CD4-positive, alpha-beta T cell (primary cell): Measurements from ENCODE around the gene ADAMTS18. TPM values are rescaled to one million over a fixed set of nuclear protein-coding genes. Genes with fewer than 3 reads are reported as not detected.

ENCODE experiments used
- ATAC-seq: fragments of 200-7000 bp; cut with Tn5 transposase; one replicate; pipeline ENCODE4 v1.10.0; 2022; ENCODE audit warnings: mild to moderate bottlenecking; ENCODE audit not compliant: poor library complexity
- CTCF ChIA-PET: fragments of 350-600 bp; sonication (Branson Sonifier 250); formaldehyde crosslinking; loops from one replicate; lab custom pipeline; 2021; ENCODE audit warnings: antibody characterized with exemption, inconsistent platforms; lab: Charles Lee
- POLR2A ChIA-PET: fragments of 350-600 bp; sonication (Branson Sonifier 250); formaldehyde crosslinking; loops from one replicate; lab custom pipeline; 2021; ENCODE audit warnings: antibody characterized with exemption, inconsistent platforms; lab: Charles Lee
- DNase-seq, 14 experiments: peaks; one replicate each; pipeline ENCODE4 v3.0.0-alpha.2; 2013 to 2020; ENCODE audit warnings: mixed read lengths in 2 of 14
- H3K27ac ChIP-seq, 2 donors: one replicate each; pipeline versions ENCODE4 v1.5.1 to v1.7.0; 2013; ENCODE audit warnings: low read length in 2 of 2, low read depth in 1 of 2, mild to moderate bottlenecking in 1 of 2
- H3K27me3 ChIP-seq, 2 experiments: 1 replicate in 1 of 2; 2 replicates in 1 of 2; pipeline versions ENCODE4 v1.6.1 to v1.7.0; 2013; ENCODE audit warnings: low read length in 2 of 2, control low read depth in 1 of 2, mild to moderate bottlenecking in 1 of 2, moderate library complexity in 1 of 2; ENCODE audit not compliant: insufficient read depth in 2 of 2, control insufficient read depth in 1 of 2
- H3K36me3 ChIP-seq: one replicate; pipeline ENCODE4 v1.6.1; 2013; ENCODE audit warnings: low read length, control low read depth; ENCODE audit not compliant: insufficient read depth
- H3K4me1 ChIP-seq: one replicate; pipeline ENCODE4 v1.6.1; 2013; ENCODE audit warnings: low read length, control low read depth; ENCODE audit not compliant: insufficient read depth
- H3K4me3 ChIP-seq: one replicate; pipeline ENCODE4 v1.5.1; 2013; ENCODE audit warnings: mild to moderate bottlenecking, low read length, moderate library complexity
- H3K9me3 ChIP-seq, 2 experiments: 1 replicate in 1 of 2; 2 replicates in 1 of 2; pipeline versions ENCODE4 v1.6.1 to v1.7.0; 2013; ENCODE audit warnings: low read length in 2 of 2, mild to moderate bottlenecking in 2 of 2, control low read depth in 1 of 2, moderate library complexity in 1 of 2; ENCODE audit not compliant: control insufficient read depth in 1 of 2, insufficient read depth in 1 of 2
- H3K27ac Mint-ChIP-seq: one replicate; pipeline ENCODE4 v1.8.0; 2020; ENCODE audit warnings: mixed read lengths
- H3K27me3 Mint-ChIP-seq: one replicate; pipeline ENCODE4 v1.8.0; 2021; ENCODE audit warnings: mixed read lengths
- H3K36me3 Mint-ChIP-seq: one replicate; pipeline ENCODE4 v1.8.0; 2021; ENCODE audit warnings: low read depth, mixed read lengths
- H3K4me1 Mint-ChIP-seq: one replicate; pipeline ENCODE4 v1.8.0; 2021; ENCODE audit warnings: low read depth, mixed read lengths
- H3K4me3 Mint-ChIP-seq: one replicate; pipeline ENCODE4 v1.8.0; 2020; ENCODE audit warnings: mild to moderate bottlenecking, mixed read lengths
- H3K9me3 Mint-ChIP-seq: one replicate; pipeline ENCODE4 v1.8.0; 2020; ENCODE audit warnings: mixed read lengths
- intact Hi-C, 2 experiments: fragments of 100-400 bp; cut with DNase I in 1 of 2; cut with micrococcal nuclease in 1 of 2; formaldehyde crosslinking; loops; one replicate each; pipeline versions ENCODE4 v1.15.1 to v1.9.0; 2023 to 2025; cut with DNase I, micrococcal nuclease
- total RNA-seq, 174 experiments: library from RNA in 2 of 174; stranded (reverse) in 2 of 174; gene quantifications; one replicate each; pipeline ENCODE4 v1.2.3 and lab custom pipeline; 2021 to 2026
- TF ChIP-seq, protein P1 (sequence below): fragments of 200-600 bp; IDR thresholded peaks from one replicate; pipeline ENCODE4 v1.8.0; 2022; ENCODE audit warnings: antibody characterized with exemption, mild to moderate bottlenecking

Gene ADAMTS18
- total RNA-seq, 2 experiments from 2014 or later = not detected

DNA sequence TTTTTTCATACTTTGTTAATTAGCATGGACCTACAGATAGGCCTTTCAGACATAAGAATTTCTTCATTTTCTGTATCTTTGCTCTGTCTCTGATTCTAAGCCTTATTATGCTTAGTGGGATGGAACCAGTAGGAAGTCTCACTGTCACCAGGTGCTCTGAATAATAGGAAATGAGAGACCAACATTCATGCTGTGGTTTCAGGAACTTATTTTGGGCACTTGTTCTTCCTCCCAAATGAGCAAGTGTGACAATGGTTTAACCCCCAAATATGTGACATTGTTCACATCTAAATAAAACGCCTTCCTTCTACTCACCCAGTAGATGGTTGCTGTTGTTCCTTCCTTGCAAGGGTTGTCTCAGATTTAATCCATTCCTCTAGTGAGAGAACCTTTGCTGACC lies 135.4 kb downstream of the ADAMTS18 start:
- Mint-ChIP-seq H3K27me3 (peaks cover 11% of the 10 kb centered on the region), H3K36me3 (no peaks in the 10 kb centered on the region), H3K4me3 (no peak overlapping the region), H3K27ac (no peak overlapping the region), H3K9me3 (no peaks in the 10 kb centered on the region), H3K4me1 (no peaks in the 10 kb centered on the region)
- ChIA-PET POLR2A (no interaction called here), CTCF (no interaction called here)
- intact Hi-C loops = no loop called here
- ATAC-seq (no peak), DNase-seq (no peak)
- Histone ChIP-seq H3K27me3 (no peaks in the 10 kb centered on the region), H3K27ac (no peak overlapping the region), H3K4me3 (no peak overlapping the region), H3K9me3 (no peaks in the 10 kb centered on the region), H3K4me1 (no peaks in the 10 kb centered on the region), H3K36me3 (no peaks in the 10 kb centered on the region)
- TF ChIP-seq, protein P1, sequence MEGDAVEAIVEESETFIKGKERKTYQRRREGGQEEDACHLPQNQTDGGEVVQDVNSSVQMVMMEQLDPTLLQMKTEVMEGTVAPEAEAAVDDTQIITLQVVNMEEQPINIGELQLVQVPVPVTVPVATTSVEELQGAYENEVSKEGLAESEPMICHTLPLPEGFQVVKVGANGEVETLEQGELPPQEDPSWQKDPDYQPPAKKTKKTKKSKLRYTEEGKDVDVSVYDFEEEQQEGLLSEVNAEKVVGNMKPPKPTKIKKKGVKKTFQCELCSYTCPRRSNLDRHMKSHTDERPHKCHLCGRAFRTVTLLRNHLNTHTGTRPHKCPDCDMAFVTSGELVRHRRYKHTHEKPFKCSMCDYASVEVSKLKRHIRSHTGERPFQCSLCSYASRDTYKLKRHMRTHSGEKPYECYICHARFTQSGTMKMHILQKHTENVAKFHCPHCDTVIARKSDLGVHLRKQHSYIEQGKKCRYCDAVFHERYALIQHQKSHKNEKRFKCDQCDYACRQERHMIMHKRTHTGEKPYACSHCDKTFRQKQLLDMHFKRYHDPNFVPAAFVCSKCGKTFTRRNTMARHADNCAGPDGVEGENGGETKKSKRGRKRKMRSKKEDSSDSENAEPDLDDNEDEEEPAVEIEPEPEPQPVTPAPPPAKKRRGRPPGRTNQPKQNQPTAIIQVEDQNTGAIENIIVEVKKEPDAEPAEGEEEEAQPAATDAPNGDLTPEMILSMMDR = no peak

GRCh38 chr16:77298418-77299360 lies 136.1 kb downstream of the ADAMTS18 start:
- intact Hi-C loops = no loop called here
- Mint-ChIP-seq H3K4me1 (no peaks in the 10 kb centered on the region), H3K27me3 (peaks cover 11% of the 10 kb centered on the region), H3K36me3 (no peaks in the 10 kb centered on the region), H3K9me3 (no peaks in the 10 kb centered on the region), H3K27ac (no peak overlapping the region), H3K4me3 (no peak overlapping the region)
- no peaks in the 10 kb centered on the region for H3K9me3 ChIP-seq
- H3K27me3 ChIP-seq = no peaks in the 10 kb centered on the region
- POLR2A ChIA-PET = no interaction called here
- no peak for DNase-seq
- no peak for ATAC-seq
- H3K4me3 ChIP-seq = no peak overlapping the region
- no peaks in the 10 kb centered on the region for H3K4me1 ChIP-seq
- TF ChIP-seq, protein P1 = no peak
- no peaks in the 10 kb centered on the region for H3K36me3 ChIP-seq
- no peak overlapping the region for H3K27ac ChIP-seq
- CTCF ChIA-PET = no interaction called here

DNA sequence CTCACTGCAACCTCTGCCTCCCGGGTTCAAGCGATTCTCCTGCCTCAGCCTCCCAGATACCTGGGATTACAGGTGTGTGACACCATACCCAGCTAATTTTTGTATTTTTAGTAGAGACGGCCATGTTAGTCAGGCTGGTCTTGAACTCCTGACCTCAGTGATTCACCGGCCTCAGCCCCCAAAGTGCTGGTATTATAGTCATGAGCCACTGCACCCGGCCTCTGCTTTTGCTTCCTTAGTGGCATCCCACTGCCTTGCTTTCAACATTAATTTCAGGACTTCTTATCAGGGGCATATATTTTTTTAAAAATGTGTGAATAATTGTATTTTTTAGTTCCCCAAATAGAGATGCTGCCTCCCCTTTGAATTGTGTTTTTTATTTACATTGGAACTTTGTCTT lies 136.8 kb downstream of the ADAMTS18 start:
- H3K36me3 Mint-ChIP-seq = no peaks in the 10 kb centered on the region

More for the DNA sequence above, 136.8 kb downstream of the ADAMTS18 start:
- H3K4me3 Mint-ChIP-seq = no peak overlapping the region
- intact Hi-C loops = no loop called here
- peaks cover 11% of the 10 kb centered on the region for H3K27me3 Mint-ChIP-seq
- no peak overlapping the region for H3K27ac Mint-ChIP-seq
- no peaks in the 10 kb centered on the region for H3K9me3 ChIP-seq
- ChIA-PET POLR2A (no interaction called here), CTCF (no interaction called here)
- no peak for DNase-seq
- ATAC-seq = no peak
- TF ChIP-seq, protein P1 = no peak
- no peaks in the 10 kb centered on the region for H3K4me1 ChIP-seq
- H3K4me3 ChIP-seq = no peak overlapping the region
- H3K27ac ChIP-seq = no peak overlapping the region
- H3K27me3 ChIP-seq = no peaks in the 10 kb centered on the region
- no peaks in the 10 kb centered on the region for H3K36me3 ChIP-seq
- H3K9me3 Mint-ChIP-seq = no peaks in the 10 kb centered on the region
- H3K4me1 Mint-ChIP-seq = no peaks in the 10 kb centered on the region
